ENCODE data around the gene NFIB. TPM values are rescaled to one million over a fixed set of nuclear protein-coding genes. Genes with fewer than 3 reads are reported as not detected.

NFIB gene
- total RNA-seq, 2 donors from 2014 or later: 53.0 to 54.0 TPM

DNA sequence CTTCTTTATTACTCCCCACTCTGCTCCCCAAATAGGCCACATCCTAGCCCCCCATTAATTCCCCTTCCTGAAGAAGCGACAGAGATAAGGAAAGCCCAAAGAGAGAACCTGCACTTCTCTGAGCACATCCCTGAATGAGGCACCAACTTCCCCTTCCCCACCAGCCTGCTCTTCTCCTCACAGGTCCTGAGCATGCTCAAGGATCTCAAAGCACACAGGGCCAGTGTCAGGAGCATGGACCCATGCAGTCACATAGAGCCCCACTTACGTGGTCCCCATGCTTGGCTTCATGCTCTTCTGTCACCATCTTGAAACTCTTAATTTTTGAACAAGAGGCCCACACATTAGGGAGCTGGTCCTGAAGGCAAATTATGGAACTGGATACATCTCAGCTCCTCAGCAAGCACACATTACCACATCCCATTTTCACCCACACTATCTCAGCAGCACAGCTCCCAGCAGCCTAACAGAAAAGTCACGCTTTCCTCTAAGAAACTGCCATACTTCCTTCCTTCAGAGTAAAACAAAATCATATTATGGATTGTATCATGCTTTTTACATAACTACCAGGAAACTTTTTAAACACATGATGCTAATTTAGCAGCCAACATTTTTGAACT, 99.8 kb downstream of the NFIB start:
- no peak for DNase-seq
- no peak overlapping the region for H3K4me3 ChIP-seq
- H3K9ac ChIP-seq (ENCODE audit: low read depth in 2 of 2, low read length in 2 of 2): no peak overlapping the region
- H3K4me1 ChIP-seq: no peaks in the 10 kb centered on the region
- peak overlapping the region; percentile 85 for H3K27ac ChIP-seq
- no peaks in the 10 kb centered on the region for H3K36me3 ChIP-seq
- H3K27me3 ChIP-seq: no peaks in the 10 kb centered on the region
- intact Hi-C loops (cut with DNase I): loop anchor here (10.0 kb wide), 1 partner anchor 101 kb away; the partner anchor contains the start of gene NFIB
- TF ChIP-seq, protein P1, sequence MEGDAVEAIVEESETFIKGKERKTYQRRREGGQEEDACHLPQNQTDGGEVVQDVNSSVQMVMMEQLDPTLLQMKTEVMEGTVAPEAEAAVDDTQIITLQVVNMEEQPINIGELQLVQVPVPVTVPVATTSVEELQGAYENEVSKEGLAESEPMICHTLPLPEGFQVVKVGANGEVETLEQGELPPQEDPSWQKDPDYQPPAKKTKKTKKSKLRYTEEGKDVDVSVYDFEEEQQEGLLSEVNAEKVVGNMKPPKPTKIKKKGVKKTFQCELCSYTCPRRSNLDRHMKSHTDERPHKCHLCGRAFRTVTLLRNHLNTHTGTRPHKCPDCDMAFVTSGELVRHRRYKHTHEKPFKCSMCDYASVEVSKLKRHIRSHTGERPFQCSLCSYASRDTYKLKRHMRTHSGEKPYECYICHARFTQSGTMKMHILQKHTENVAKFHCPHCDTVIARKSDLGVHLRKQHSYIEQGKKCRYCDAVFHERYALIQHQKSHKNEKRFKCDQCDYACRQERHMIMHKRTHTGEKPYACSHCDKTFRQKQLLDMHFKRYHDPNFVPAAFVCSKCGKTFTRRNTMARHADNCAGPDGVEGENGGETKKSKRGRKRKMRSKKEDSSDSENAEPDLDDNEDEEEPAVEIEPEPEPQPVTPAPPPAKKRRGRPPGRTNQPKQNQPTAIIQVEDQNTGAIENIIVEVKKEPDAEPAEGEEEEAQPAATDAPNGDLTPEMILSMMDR (IDR thresholded peaks at IDR 0.05): no peak
- no peaks in the 10 kb centered on the region for H3K9me3 ChIP-seq

DNA sequence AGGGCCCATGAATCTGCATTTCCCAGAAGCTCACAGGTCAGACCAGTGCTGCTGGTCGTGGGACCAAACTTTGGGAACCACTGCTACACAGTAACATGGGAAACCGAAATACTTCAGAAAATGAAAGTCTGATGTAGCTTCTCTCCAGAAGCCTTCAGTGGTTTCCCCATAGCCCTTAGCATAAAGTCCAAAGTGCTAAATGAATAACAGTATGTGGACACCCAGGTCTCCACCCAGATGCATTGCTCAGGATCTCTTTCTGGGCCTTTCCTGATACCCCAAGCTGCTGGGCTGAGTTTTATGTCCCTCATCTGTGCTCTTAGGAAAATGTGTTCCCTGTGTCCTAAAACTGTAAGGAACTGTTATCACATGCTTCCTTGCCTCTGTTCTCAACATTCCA, 100.4 kb downstream of the NFIB start:
- no peak overlapping the region for H3K4me3 ChIP-seq
- H3K9me3 ChIP-seq: no peaks in the 10 kb centered on the region
- DNase-seq: no peak
- intact Hi-C loops (cut with DNase I): loop anchor here (10.0 kb wide), 1 partner anchor 101 kb away; the partner anchor contains the start of gene NFIB
- peak overlapping the region; percentile 85 for H3K27ac ChIP-seq
- TF ChIP-seq, protein P1 (IDR thresholded peaks at IDR 0.05): no peak
- no peaks in the 10 kb centered on the region for H3K36me3 ChIP-seq
- H3K27me3 ChIP-seq: no peaks in the 10 kb centered on the region
- no peaks in the 10 kb centered on the region for H3K4me1 ChIP-seq
- peak overlapping the region in 1 of 2 donors; percentile 29 for H3K9ac ChIP-seq (ENCODE audit: low read depth in 2 of 2, low read length in 2 of 2)

DNA sequence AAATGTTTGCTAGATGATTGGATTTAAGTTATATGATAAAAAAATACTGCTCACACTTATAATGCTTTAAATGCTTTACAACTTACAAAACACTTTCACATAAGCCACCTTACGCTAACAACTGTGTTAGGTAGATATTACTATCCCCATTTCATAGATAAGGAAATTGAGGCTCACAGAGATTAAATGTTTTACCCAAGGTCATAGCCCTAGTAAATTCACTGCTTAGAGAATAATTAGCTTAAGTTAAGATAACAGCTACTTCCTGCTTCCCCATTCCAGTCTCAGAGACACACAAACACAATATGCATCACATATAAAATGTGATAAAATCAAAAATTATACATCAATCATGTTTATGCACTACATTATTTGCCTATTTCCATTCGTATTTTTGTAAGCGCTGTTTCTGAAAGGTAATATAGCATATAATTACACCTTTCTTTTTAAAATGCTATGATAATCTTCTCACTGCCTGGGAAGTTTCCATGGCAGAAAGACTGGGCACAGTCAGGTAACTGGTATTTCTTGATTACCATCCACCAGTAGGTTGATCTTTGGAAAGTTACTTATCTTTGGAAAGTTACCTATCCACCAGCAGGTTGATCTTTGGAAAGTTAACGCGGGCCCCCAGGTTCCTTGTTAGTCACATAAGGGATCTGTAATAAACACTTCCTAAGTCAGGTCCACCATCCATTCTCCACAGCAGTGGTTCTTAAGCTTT, 101.1 kb downstream of the NFIB start:
- DNase-seq: no peak
- no peaks in the 10 kb centered on the region for H3K36me3 ChIP-seq
- intact Hi-C loops (cut with DNase I): loop anchor here (10.0 kb wide), 1 partner anchor 102 kb away; the partner anchor contains the start of gene NFIB
- no peaks in the 10 kb centered on the region for H3K4me1 ChIP-seq
- H3K9ac ChIP-seq (ENCODE audit: low read depth in 2 of 2, low read length in 2 of 2): peak overlapping the region in 1 of 2 donors; percentile 29
- H3K27ac ChIP-seq: peak overlapping the region; percentile 85
- no peaks in the 10 kb centered on the region for H3K27me3 ChIP-seq
- no peak overlapping the region for H3K4me3 ChIP-seq
- no peaks in the 10 kb centered on the region for H3K9me3 ChIP-seq
- TF ChIP-seq, protein P1 (IDR thresholded peaks at IDR 0.05): no peak

DNA sequence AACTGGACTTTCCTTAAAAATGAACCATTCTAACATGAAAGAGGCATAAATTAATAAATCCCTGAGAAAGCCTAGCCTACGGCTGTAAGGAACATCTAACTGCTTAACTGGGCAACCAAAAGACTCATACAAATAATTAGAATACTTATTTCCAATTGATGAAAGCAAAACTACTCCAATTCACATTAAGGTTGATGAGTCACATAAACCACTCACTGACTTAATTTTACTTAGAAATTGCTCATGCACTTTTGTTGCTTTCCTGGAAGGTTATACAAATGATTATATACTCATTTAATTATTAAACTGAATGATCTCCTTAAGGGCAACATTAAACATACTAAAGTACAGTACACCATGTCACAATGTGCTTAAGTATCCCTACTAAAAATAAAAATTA, 101.9 kb downstream of the NFIB start:
- Histone ChIP-seq H3K4me1 (no peaks in the 10 kb centered on the region), H3K4me3 (no peak overlapping the region), H3K9me3 (no peaks in the 10 kb centered on the region), H3K9ac (ENCODE audit: low read depth in 2 of 2, low read length in 2 of 2) (no peak overlapping the region), H3K27me3 (no peaks in the 10 kb centered on the region), H3K36me3 (no peaks in the 10 kb centered on the region), H3K27ac (peak overlapping the region; percentile 85)
- DNase-seq: no peak
- TF ChIP-seq, protein P1 (IDR thresholded peaks at IDR 0.05): no peak
- intact Hi-C loops (cut with DNase I): loop anchor here (10.0 kb wide), 1 partner anchor 103 kb away; the partner anchor contains the start of gene NFIB

DNA sequence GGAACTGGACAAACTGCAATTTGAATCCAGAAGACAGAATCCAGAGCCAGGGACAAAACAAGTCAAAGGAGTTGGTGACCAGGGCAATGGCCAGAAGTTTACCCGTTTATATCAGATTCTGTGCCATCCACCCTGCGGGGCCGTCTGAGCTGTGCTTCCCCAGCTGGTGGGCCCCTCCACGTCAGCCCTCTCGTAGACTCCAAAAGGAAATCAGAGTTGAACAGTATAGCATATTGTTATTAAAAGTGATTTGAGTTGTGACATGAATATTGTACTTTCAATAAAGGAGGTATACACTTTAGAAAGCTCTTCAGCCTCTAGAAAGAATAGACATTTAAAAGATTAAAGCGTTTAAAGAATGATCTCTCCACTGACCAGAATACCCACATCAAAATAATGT, 102.4 kb downstream of the NFIB start:
- H3K4me1 ChIP-seq: no peaks in the 10 kb centered on the region

More for the DNA sequence above, 102.4 kb downstream of the NFIB start:
- H3K27me3 ChIP-seq: no peaks in the 10 kb centered on the region
- no peaks in the 10 kb centered on the region for H3K9me3 ChIP-seq
- no peaks in the 10 kb centered on the region for H3K36me3 ChIP-seq
- no peak for DNase-seq
- TF ChIP-seq, protein P1 (IDR thresholded peaks at IDR 0.05): no peak
- intact Hi-C loops (cut with DNase I): loop anchor here (10.0 kb wide), 1 partner anchor 103 kb away; the partner anchor contains the start of gene NFIB
- H3K27ac ChIP-seq: no peak overlapping the region
- H3K9ac ChIP-seq (ENCODE audit: low read depth in 2 of 2, low read length in 2 of 2): no peak overlapping the region
- no peak overlapping the region for H3K4me3 ChIP-seq

Measured in colonic mucosa (tissue), 4 donors.